ENCODE results near the gene USP24. TPM values are rescaled to one million over a fixed set of nuclear protein-coding genes. Genes with fewer than 3 reads are reported as not detected.

Gene USP24
- total and polyA plus RNA-seq, 5 donors from 2014 or later, result 5.7 to 60.9 (median 6.3) TPM

DNA sequence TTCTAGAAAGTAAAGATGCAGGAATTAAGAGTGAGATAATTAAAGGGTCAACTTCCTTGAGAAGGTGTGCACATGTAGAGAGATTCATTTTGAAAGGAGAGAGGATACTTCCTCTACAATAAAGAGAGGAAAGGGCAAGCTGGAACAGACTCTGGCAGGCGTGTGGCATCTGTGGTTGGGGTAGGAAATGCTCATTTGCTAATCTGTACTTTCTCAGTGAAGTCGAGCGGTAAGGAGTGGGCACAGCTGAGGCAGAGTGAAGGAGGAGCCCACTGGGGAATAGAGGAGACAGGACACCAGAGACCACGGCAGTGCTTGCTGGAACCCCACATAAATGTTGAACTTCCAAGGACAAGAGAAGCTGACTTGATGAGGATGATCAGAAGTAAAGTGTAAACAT is 126.8 kb downstream of the USP24 start:
- Mint-ChIP-seq H3K9me3 (no peaks in the 10 kb centered on the region), H3K36me3 (peaks cover 56% of the 10 kb centered on the region), H3K27ac (peak overlapping the region in 2 of 3 donors; percentile 75 to 76), H3K27me3 (no peaks in the 10 kb centered on the region), H3K4me1 (peaks cover 0 to 7% (median 5%) of the 10 kb centered on the region in 4 donors), H3K4me3 (no peak overlapping the region)
- H3K36me3 ChIP-seq (ENCODE audit: control insufficient read depth, insufficient read depth, low read length), result peaks cover 93% of the 10 kb centered on the region
- H3K4me1 ChIP-seq (ENCODE audit: control insufficient read depth, insufficient read depth, low read length, poor library complexity, severe bottlenecking), result no peaks in the 10 kb centered on the region
- ATAC-seq (ENCODE audit: low read depth in 2 of 2) (no peak), DNase-seq (no peak)
- no peaks in the 10 kb centered on the region for H3K9me3 ChIP-seq (ENCODE audit: control insufficient read depth in 2 of 2, low read length in 2 of 2)
- H3K27ac ChIP-seq (ENCODE audit: insufficient read depth, low read length, poor library complexity, severe bottlenecking), result no peak overlapping the region
- no peak overlapping the region for H3K4me3 ChIP-seq (ENCODE audit: low read depth, low read length)
- H3K27me3 ChIP-seq (ENCODE audit: control insufficient read depth, insufficient read depth, low read length), result no peaks in the 10 kb centered on the region

- no peak for ATAC-seq (ENCODE audit: low read depth in 2 of 2)
- no peaks in the 10 kb centered on the region for H3K27me3 ChIP-seq (ENCODE audit: control insufficient read depth, insufficient read depth, low read length)
- H3K27me3 Mint-ChIP-seq, result no peaks in the 10 kb centered on the region
- peaks cover 0 to 7% (median 5%) of the 10 kb centered on the region in 4 donors for H3K4me1 Mint-ChIP-seq
- H3K36me3 Mint-ChIP-seq, result peaks cover 57% of the 10 kb centered on the region
- no peaks in the 10 kb centered on the region for H3K9me3 ChIP-seq (ENCODE audit: control insufficient read depth in 2 of 2, low read length in 2 of 2)
- H3K4me3 ChIP-seq (ENCODE audit: low read depth, low read length), result no peak overlapping the region
- H3K4me1 ChIP-seq (ENCODE audit: control insufficient read depth, insufficient read depth, low read length, poor library complexity, severe bottlenecking), result no peaks in the 10 kb centered on the region
- H3K4me3 Mint-ChIP-seq, result no peak overlapping the region
- no peak overlapping the region for H3K27ac ChIP-seq (ENCODE audit: insufficient read depth, low read length, poor library complexity, severe bottlenecking)
- no peaks in the 10 kb centered on the region for H3K9me3 Mint-ChIP-seq
- peak overlapping the region in 1 of 3 donors; percentile 76 for H3K27ac Mint-ChIP-seq
- DNase-seq, result no peak
- H3K36me3 ChIP-seq (ENCODE audit: control insufficient read depth, insufficient read depth, low read length), result peaks cover 93% of the 10 kb centered on the region
These were observed 127.7 kb downstream of the USP24 start for GRCh38 chr1:55087439-55087838.

GRCh38 chr1:55084257-55084656 is 130.9 kb downstream of the USP24 start:
- peaks cover 94% of the 10 kb centered on the region for H3K36me3 ChIP-seq (ENCODE audit: control insufficient read depth, insufficient read depth, low read length)
- H3K36me3 Mint-ChIP-seq, result peaks cover 44% of the 10 kb centered on the region

GRCh38 chr1:55081905-55082296 is 133.3 kb downstream of the USP24 start:
- Mint-ChIP-seq H3K4me3 (no peak overlapping the region), H3K27ac (peak overlapping the region in 2 of 3 donors; percentile 11 to 55), H3K4me1 (no peaks in the 10 kb centered on the region), H3K27me3 (no peaks in the 10 kb centered on the region), H3K9me3 (no peaks in the 10 kb centered on the region), H3K36me3 (peaks cover 36% of the 10 kb centered on the region)
- Histone ChIP-seq H3K9me3 (ENCODE audit: control insufficient read depth in 2 of 2, low read length in 2 of 2) (no peaks in the 10 kb centered on the region), H3K4me3 (ENCODE audit: low read depth, low read length) (no peak overlapping the region), H3K36me3 (ENCODE audit: control insufficient read depth, insufficient read depth, low read length) (peaks cover 97% of the 10 kb centered on the region), H3K27me3 (ENCODE audit: control insufficient read depth, insufficient read depth, low read length) (no peaks in the 10 kb centered on the region), H3K27ac (ENCODE audit: insufficient read depth, low read length, poor library complexity, severe bottlenecking) (no peak overlapping the region), H3K4me1 (ENCODE audit: control insufficient read depth, insufficient read depth, low read length, poor library complexity, severe bottlenecking) (no peaks in the 10 kb centered on the region)
- ATAC-seq (ENCODE audit: low read depth in 2 of 2) (no peak), DNase-seq (no peak)

More at GRCh38 chr1:55084257-55084656, 130.9 kb downstream of the USP24 start:
- peaks cover 0 to 6% (median 4%) of the 10 kb centered on the region in 4 donors for H3K4me1 Mint-ChIP-seq
- H3K27ac Mint-ChIP-seq, result no peak overlapping the region
- ATAC-seq (ENCODE audit: low read depth in 2 of 2) (no peak), DNase-seq (no peak)
- no peak overlapping the region for H3K4me3 Mint-ChIP-seq
- H3K27me3 Mint-ChIP-seq, result no peaks in the 10 kb centered on the region
- H3K27me3 ChIP-seq (ENCODE audit: control insufficient read depth, insufficient read depth, low read length), result no peaks in the 10 kb centered on the region
- no peak overlapping the region for H3K27ac ChIP-seq (ENCODE audit: insufficient read depth, low read length, poor library complexity, severe bottlenecking)
- no peaks in the 10 kb centered on the region for H3K9me3 ChIP-seq (ENCODE audit: control insufficient read depth in 2 of 2, low read length in 2 of 2)
- H3K9me3 Mint-ChIP-seq, result no peaks in the 10 kb centered on the region
- H3K4me3 ChIP-seq (ENCODE audit: low read depth, low read length), result no peak overlapping the region
- H3K4me1 ChIP-seq (ENCODE audit: control insufficient read depth, insufficient read depth, low read length, poor library complexity, severe bottlenecking), result no peaks in the 10 kb centered on the region

DNA sequence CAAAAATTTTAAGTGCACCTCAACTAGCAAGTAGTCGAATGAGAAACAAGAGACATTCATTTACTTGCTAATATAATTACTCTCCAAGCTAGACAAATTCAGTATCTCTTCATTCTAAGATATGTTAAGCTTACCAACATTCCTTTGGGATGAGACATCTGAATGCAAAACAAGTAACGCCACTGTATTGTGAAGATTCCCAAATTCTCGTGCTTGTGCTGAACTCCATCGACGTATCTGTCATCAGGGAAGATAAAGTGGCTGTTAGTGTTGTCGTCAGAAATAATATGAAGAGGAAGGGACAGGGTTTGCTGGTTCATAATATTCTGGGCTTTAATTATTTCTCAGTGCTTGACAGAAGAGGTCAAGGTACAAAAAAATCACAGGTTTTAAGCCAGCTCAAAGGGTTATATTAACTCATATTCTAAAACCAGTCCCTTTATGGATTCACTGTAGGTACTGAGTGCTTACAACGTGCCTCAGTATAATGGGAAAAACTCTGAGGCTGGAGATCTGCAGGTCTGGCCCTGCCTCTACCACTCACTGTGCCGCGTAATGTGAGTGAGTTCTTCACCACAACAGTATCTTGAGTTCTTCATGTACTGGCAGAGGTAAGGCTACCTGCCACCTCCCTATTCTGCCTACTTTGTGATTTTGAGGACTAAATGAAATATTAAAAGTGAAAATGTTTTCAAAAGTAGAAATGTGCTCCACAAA is 133.8 kb downstream of the USP24 start:
- no peak overlapping the region for H3K4me3 Mint-ChIP-seq
- no peak overlapping the region for H3K27ac ChIP-seq (ENCODE audit: insufficient read depth, low read length, poor library complexity, severe bottlenecking)
- H3K36me3 Mint-ChIP-seq, result peaks cover 39% of the 10 kb centered on the region
- peaks cover 99% of the 10 kb centered on the region for H3K36me3 ChIP-seq (ENCODE audit: control insufficient read depth, insufficient read depth, low read length)
- no peaks in the 10 kb centered on the region for H3K9me3 ChIP-seq (ENCODE audit: control insufficient read depth in 2 of 2, low read length in 2 of 2)
- no peaks in the 10 kb centered on the region for H3K4me1 ChIP-seq (ENCODE audit: control insufficient read depth, insufficient read depth, low read length, poor library complexity, severe bottlenecking)
- no peaks in the 10 kb centered on the region for H3K27me3 Mint-ChIP-seq
- H3K27ac Mint-ChIP-seq, result peak overlapping the region in 1 of 3 donors; percentile 55
- no peaks in the 10 kb centered on the region for H3K27me3 ChIP-seq (ENCODE audit: control insufficient read depth, insufficient read depth, low read length)
- H3K9me3 Mint-ChIP-seq, result no peaks in the 10 kb centered on the region
- no peak for DNase-seq
- no peaks in the 10 kb centered on the region for H3K4me1 Mint-ChIP-seq
- no peak for ATAC-seq (ENCODE audit: low read depth in 2 of 2)
- H3K4me3 ChIP-seq (ENCODE audit: low read depth, low read length), result no peak overlapping the region

DNA sequence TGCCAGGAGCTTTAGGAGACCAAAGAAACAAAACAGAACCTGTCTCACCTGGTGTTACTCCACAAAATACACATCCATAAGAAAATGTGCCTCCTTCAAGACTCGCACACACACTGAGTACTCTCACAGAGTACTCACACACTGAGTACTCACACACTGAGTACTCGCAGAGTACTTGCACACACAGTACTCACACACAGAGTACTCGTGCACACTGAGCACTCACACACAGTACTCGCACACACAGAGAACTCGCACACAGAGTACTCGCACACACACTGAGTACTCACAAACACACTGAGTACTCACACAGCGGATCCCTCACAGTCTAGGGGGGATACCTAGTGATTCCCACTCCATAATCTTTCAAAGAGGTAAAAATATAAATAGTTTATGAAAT is 135.5 kb downstream of the USP24 start:
- no peak overlapping the region for H3K27ac ChIP-seq (ENCODE audit: insufficient read depth, low read length, poor library complexity, severe bottlenecking)
- Mint-ChIP-seq H3K27ac (peak overlapping the region in 1 of 3 donors; percentile 59), H3K27me3 (no peaks in the 10 kb centered on the region), H3K9me3 (no peaks in the 10 kb centered on the region), H3K4me1 (no peaks in the 10 kb centered on the region), H3K4me3 (no peak overlapping the region), H3K36me3 (peaks cover 48% of the 10 kb centered on the region)
- H3K4me1 ChIP-seq (ENCODE audit: control insufficient read depth, insufficient read depth, low read length, poor library complexity, severe bottlenecking), result no peaks in the 10 kb centered on the region
- H3K36me3 ChIP-seq (ENCODE audit: control insufficient read depth, insufficient read depth, low read length), result peaks cover 99% of the 10 kb centered on the region
- no peak overlapping the region for H3K4me3 ChIP-seq (ENCODE audit: low read depth, low read length)
- ATAC-seq (ENCODE audit: low read depth in 2 of 2) (peak in 1 of 2 donors; percentile 24), DNase-seq (no peak)
- H3K9me3 ChIP-seq (ENCODE audit: control insufficient read depth in 2 of 2, low read length in 2 of 2), result no peaks in the 10 kb centered on the region
- no peaks in the 10 kb centered on the region for H3K27me3 ChIP-seq (ENCODE audit: control insufficient read depth, insufficient read depth, low read length)

DNA sequence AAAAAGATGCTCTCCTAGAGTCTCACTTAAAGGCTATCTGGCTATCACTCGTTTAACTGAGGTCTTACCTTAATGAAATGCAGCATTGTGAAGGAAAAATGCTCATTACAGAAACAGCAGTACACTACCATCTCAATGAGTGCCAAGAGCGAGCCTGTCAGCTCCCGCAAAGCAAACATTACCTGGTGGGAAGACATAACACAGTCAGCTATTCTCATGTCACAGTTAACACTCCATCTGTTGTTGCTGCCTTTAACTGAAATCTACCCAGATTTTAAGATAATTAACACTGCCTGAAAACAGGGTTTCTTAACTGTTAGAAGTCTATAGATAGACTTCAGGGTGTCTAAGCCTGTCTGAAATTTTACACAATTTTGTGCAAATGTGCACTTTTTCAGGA is 136.7 kb downstream of the USP24 start:
- no peaks in the 10 kb centered on the region for H3K27me3 Mint-ChIP-seq
- H3K27ac Mint-ChIP-seq, result no peak overlapping the region
- H3K4me1 Mint-ChIP-seq, result no peaks in the 10 kb centered on the region
- Histone ChIP-seq H3K36me3 (ENCODE audit: control insufficient read depth, insufficient read depth, low read length) (peaks cover 98% of the 10 kb centered on the region), H3K4me1 (ENCODE audit: control insufficient read depth, insufficient read depth, low read length, poor library complexity, severe bottlenecking) (no peaks in the 10 kb centered on the region), H3K27ac (ENCODE audit: insufficient read depth, low read length, poor library complexity, severe bottlenecking) (no peak overlapping the region), H3K4me3 (ENCODE audit: low read depth, low read length) (no peak overlapping the region), H3K27me3 (ENCODE audit: control insufficient read depth, insufficient read depth, low read length) (no peaks in the 10 kb centered on the region), H3K9me3 (ENCODE audit: control insufficient read depth in 2 of 2, low read length in 2 of 2) (no peaks in the 10 kb centered on the region)
- DNase-seq (no peak), ATAC-seq (ENCODE audit: low read depth in 2 of 2) (no peak)
- no peak overlapping the region for H3K4me3 Mint-ChIP-seq
- H3K36me3 Mint-ChIP-seq, result peaks cover 50% of the 10 kb centered on the region
- H3K9me3 Mint-ChIP-seq, result no peaks in the 10 kb centered on the region

- Mint-ChIP-seq H3K27me3 (no peaks in the 10 kb centered on the region), H3K4me1 (peaks cover 0 to 2% (median 0%) of the 10 kb centered on the region in 4 donors), H3K9me3 (no peaks in the 10 kb centered on the region), H3K36me3 (peaks cover 62% of the 10 kb centered on the region), H3K27ac (peak overlapping the region in 2 of 3 donors; percentile 32 to 38), H3K4me3 (no peak overlapping the region)
- DNase-seq (no peak), ATAC-seq (ENCODE audit: low read depth in 2 of 2) (no peak)
- no peak overlapping the region for H3K4me3 ChIP-seq (ENCODE audit: low read depth, low read length)
- peaks cover 98% of the 10 kb centered on the region for H3K36me3 ChIP-seq (ENCODE audit: control insufficient read depth, insufficient read depth, low read length)
- no peaks in the 10 kb centered on the region for H3K27me3 ChIP-seq (ENCODE audit: control insufficient read depth, insufficient read depth, low read length)
- no peaks in the 10 kb centered on the region for H3K4me1 ChIP-seq (ENCODE audit: control insufficient read depth, insufficient read depth, low read length, poor library complexity, severe bottlenecking)
- no peak overlapping the region for H3K27ac ChIP-seq (ENCODE audit: insufficient read depth, low read length, poor library complexity, severe bottlenecking)
- H3K9me3 ChIP-seq (ENCODE audit: control insufficient read depth in 2 of 2, low read length in 2 of 2), result no peaks in the 10 kb centered on the region
These were observed 138.8 kb downstream of the USP24 start for GRCh38 chr1:55076356-55076755.
